HG03196 (cell line): Measurements from ENCODE around the gene SPATS2.

Experiments used
- ATAC-seq: cut with Tn5 transposase; IDR thresholded peaks from one replicate; pipeline ENCODE4 v1.9.1; 2021; ENCODE audit not compliant: unreplicated experiment

SPATS2 gene

DNA sequence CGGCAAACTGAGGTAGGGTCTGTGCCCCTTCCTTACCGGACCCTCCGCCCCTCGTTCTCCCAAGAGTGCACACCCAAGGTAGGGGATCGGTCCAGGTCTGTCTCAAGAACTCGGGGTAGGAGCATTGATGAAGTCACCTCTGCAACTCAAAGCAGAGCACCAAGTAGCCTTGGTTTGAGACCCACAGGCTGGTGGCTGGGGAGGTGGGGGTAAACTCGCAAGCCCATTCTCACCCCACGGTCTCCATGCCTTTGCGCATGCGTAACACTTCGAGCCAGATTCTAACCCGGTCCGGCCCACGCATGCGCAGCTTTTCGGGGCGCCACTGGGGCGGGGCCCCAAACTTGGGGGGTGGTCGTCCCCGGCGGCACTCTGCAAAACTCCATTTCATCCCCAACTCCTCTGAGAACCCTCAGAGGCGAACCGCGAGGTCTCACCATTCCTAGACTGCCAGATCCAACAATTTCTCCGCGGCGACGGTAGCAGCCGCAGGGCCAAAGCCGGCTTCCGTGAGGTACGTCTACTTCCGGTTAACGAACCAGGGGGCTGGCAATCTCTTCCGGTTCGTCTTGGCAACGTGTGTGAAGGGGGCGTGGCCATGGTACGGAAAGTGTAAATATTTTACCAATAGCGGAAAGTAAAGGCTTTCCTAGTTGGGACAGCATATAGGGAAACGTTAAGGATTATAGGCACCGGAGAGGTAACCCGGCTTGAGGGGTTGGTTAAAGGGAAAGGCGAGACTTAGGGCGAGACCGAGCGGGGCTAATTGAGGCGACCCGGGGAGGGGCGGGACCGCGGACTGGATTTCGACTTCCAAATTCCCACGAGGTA, 200.6 kb downstream of the SPATS2 start, which contains the start of gene MCRS1:
TSS of gene MCRS1 (minus strand) at position 532 of the 831 bp plus-strand sequence. CDS start 1,411 bp downstream, outside the sequence.
- peak; percentile 74 for ATAC-seq

DNA sequence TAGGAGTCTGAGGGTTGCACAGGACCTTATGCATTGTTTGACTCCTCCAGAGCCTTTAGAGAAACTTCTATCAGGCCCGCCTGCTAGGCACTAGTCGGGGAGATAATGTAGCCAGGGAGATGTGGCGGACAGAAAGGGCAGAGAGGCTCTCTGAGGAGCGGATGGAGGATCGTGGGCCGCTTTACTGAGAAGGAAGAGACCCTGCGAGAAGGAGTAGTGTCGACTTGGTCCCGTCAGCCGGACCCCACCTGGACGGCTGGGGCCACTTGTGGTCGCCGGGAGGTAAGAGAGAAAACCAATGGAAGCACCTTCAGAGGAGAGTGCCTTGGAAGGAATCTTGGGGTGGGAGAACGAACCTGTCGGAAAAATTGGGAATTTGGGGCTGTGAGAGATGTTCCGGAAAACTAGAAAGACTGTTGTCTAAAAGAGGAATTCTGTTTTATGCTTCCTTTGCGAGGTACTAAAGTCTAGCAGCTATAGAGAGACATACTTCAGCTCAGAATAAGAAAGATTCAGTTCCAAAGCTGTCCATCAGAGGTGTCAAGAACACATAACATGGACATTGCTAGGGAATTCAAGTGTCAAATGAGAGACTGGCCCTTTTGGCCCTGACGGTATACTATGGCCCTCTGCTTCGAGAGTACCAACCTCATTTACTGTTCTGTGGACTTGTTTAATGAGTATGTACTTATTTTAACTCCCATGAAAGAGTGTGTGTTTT, 201.3 kb downstream of the SPATS2 start:
- peak; percentile 12 for ATAC-seq
